ACC112 (cell line): ENCODE data around the gene RIPK4.

Experiments
- H2AFZ ChIP-seq: fragments of 200-600 bp; sonication (generic); one replicate; pipeline ENCODE4 v1.6.0; 2017; ENCODE audit warnings: antibody characterized with exemption, low read length; ENCODE audit not compliant: unreplicated experiment
- H3K27ac ChIP-seq: fragments of 200-600 bp; sonication (generic); 2 replicates; pipeline ENCODE4 v1.5.1; 2014; ENCODE audit warnings: low read depth, mild to moderate bottlenecking, antibody characterized with exemption, low read length, moderate library complexity
- H3K27me3 ChIP-seq: fragments of 200-600 bp; sonication (generic); 2 replicates; pipeline ENCODE4 v1.6.1; 2014; ENCODE audit warnings: mild to moderate bottlenecking, antibody characterized with exemption, low read length, moderate library complexity, mixed read lengths; ENCODE audit not compliant: insufficient read depth
- H3K36me3 ChIP-seq: fragments of 200-600 bp; sonication (generic); 2 replicates; pipeline ENCODE4 v1.6.1; 2016; ENCODE audit warnings: mild to moderate bottlenecking, antibody characterized with exemption, low read length, moderate library complexity, mixed read lengths; ENCODE audit not compliant: insufficient read depth
- H3K4me1 ChIP-seq: fragments of 200-600 bp; sonication (generic); one replicate; pipeline ENCODE4 v1.6.1; 2016; ENCODE audit warnings: low read length, mixed read lengths; ENCODE audit not compliant: insufficient read depth, unreplicated experiment, control insufficient read depth
- H3K4me3 ChIP-seq: fragments of 200-600 bp; sonication (generic); 2 replicates; pipeline ENCODE4 v1.5.1; 2014; ENCODE audit warnings: mild to moderate bottlenecking, low read depth, low read length
- H3K79me2 ChIP-seq: fragments of 200-600 bp; sonication (generic); one replicate; pipeline ENCODE4 v1.6.0; 2016; ENCODE audit warnings: low read length; ENCODE audit not compliant: control insufficient read depth, unreplicated experiment, insufficient read depth

The RIPK4 gene

DNA sequence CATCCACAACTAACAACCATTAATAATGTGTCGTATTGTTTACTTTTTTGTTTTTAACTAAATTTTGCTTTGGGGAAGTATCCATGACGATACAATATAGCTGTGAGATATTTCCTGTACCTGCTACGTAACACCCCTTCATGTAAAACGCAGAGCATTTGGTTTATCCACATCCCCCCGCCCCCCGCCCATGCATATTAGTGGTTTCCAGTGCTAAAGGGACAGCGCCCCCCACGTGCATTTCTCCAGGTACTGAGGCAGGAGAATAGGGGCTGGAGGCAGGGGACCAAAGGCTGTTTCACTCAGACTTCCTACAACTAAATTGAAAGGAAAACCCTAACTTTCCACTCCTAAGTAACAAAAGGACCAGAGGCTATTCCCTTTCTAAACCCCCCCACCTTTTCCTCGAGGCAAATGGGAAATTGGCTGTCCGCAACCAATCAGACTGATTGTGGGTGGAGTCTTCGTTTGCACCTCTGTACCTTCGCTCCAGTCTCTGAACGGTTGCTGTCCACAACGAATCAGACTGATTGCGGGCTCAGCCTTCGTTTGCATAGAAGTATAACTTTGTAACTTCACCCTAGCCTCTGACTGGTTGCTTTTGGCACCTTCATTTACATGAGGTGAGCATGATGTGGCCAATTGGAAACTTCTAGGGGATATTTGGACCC, 12.2 kb upstream of the RIPK4 start:
- Histone ChIP-seq H3K36me3 (no peaks in the 10 kb centered on the region), H2AFZ (no peak overlapping the region), H3K27me3 (no peaks in the 10 kb centered on the region; the same call in 1 of the 2 replicates), H3K27ac (no peak overlapping the region), H3K4me3 (no peak overlapping the region), H3K4me1 (no peaks in the 10 kb centered on the region), H3K79me2 (no peaks in the 10 kb centered on the region)

GRCh38 chr21:41777951-41778815, 11.3 kb upstream of the RIPK4 start:
- H3K27ac ChIP-seq, result no peak overlapping the region
- H3K79me2 ChIP-seq, result no peaks in the 10 kb centered on the region
- H2AFZ ChIP-seq, result peak overlapping the region; percentile 55
- H3K36me3 ChIP-seq, result no peaks in the 10 kb centered on the region
- no peaks in the 10 kb centered on the region; the same call in 1 of the 2 replicates for H3K27me3 ChIP-seq
- no peak overlapping the region for H3K4me3 ChIP-seq
- no peaks in the 10 kb centered on the region for H3K4me1 ChIP-seq

GRCh38 chr21:41776778-41777177, 9.9 kb upstream of the RIPK4 start:
- H3K27me3 ChIP-seq, result no peaks in the 10 kb centered on the region; the same call in 1 of the 2 replicates
- no peaks in the 10 kb centered on the region for H3K4me1 ChIP-seq
- H3K79me2 ChIP-seq, result no peaks in the 10 kb centered on the region
- H2AFZ ChIP-seq, result no peak overlapping the region
- H3K4me3 ChIP-seq, result no peak overlapping the region
- H3K27ac ChIP-seq, result no peak overlapping the region
- no peaks in the 10 kb centered on the region for H3K36me3 ChIP-seq

DNA sequence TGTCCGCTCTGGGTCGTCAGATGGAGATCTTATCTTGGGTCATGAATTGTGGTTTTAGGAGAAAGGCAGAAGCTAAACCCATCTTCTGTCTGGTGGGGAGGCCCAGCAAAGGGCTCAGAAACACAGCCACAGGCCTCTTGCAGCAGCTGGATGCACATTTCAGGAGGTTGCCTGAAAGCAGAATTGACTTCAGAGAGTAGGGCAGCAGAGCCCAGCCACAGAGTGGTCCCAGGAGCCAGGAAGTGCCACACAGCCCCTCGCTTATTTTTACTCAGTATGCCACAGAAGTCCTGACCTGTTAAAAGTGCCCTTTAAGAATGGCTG, 8.3 kb upstream of the RIPK4 start:
- no peak overlapping the region for H3K4me3 ChIP-seq
- H3K4me1 ChIP-seq, result no peaks in the 10 kb centered on the region
- no peak overlapping the region for H3K27ac ChIP-seq
- H3K27me3 ChIP-seq, result no peaks in the 10 kb centered on the region; the same call in 1 of the 2 replicates
- no peaks in the 10 kb centered on the region for H3K36me3 ChIP-seq
- no peak overlapping the region for H2AFZ ChIP-seq
- no peaks in the 10 kb centered on the region for H3K79me2 ChIP-seq

DNA sequence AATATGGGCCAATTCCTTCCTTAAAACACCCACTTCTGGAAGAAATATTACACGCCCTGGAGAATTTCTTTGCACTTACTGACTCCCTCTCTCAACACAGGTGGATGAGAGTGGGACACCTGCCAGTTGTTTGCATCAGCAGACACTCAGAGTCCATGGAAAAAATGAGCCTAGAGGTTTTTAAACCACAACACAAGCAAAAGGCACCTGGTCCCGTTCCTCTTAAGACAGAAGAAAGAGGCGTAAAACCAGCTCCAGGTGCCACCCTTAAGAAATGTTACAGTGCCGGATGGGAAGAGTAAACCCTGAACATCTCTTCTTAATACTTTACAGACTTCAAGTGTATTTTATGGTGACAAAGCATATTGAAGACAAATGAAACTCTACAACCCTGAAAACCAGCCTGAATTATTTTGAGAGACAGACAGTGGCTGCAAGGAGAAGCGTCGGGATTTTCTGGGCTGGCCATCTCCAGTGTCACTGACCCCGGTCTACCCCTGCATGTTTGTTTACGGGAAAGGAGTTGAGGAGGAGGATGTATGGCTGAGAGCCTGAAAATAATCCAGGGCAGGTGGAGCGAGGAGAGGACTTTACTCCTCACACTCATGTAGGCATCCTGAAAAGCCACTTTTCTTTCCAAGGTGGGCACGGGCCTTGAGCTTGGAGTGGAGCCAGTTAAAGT, 7.8 kb upstream of the RIPK4 start:
- Histone ChIP-seq H3K4me3 (no peak overlapping the region), H2AFZ (no peak overlapping the region), H3K36me3 (no peaks in the 10 kb centered on the region), H3K27ac (no peak overlapping the region), H3K27me3 (no peaks in the 10 kb centered on the region), H3K79me2 (no peaks in the 10 kb centered on the region), H3K4me1 (no peaks in the 10 kb centered on the region)

DNA sequence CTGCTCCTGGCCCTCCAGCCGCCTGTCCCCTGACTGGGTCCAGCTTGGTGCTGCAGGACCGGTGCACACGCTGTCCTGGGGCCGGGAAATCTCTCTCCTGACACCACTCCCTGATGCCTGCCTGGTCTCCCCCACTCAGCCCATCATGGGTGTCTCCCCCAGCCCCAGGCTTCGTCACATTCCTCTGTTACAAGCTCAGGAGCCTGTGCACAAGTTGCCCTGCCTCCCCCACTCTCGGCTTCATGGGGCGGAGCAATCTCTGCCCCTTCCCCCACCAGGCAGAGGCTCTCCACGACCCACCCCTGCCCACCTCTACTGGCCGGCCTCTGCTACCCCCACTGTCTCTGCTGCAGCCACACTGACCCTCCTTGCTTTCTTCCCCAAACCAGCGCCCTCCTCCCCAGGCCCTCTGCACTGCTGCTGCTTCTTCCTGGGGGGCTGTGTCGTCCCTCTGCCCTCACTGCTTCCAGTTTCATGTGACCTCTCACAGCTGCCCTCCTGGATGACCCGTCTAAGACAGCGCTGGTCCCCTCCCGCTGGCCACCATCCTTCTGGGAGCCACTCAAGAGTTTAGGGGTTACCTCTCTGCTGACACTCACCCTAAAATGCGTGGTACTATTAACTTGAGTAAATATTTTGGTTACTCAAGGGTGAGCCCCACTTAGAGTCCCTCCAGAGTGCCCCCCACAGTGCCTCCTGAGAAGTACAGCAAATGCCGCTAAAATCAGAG, 5.7 kb upstream of the RIPK4 start:
- Histone ChIP-seq H3K27me3 (peaks cover 3% of the 10 kb centered on the region), H3K36me3 (no peaks in the 10 kb centered on the region), H3K27ac (no peak overlapping the region), H3K79me2 (no peaks in the 10 kb centered on the region), H2AFZ (no peak overlapping the region), H3K4me1 (peaks cover 8% of the 10 kb centered on the region), H3K4me3 (no peak overlapping the region)

DNA sequence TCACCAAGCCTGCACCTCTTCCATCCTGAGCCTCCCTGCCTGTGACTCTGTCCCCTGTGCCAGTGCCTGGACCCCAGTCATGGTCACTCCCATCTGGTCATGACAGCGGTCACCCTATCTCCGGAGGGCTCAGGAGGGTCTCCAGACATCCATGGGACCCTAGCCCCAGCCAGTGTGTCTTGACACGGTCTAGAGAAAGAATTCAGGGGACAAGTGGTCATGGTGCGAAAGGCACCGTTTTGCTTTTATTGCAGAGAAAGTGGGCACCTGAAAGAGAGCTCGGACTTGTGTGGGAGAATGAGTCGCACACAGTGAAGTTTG, 4.7 kb upstream of the RIPK4 start:
- no peak overlapping the region for H3K4me3 ChIP-seq
- H2AFZ ChIP-seq, result no peak overlapping the region
- peaks cover 13% of the 10 kb centered on the region for H3K27me3 ChIP-seq
- no peaks in the 10 kb centered on the region for H3K79me2 ChIP-seq
- no peaks in the 10 kb centered on the region for H3K36me3 ChIP-seq
- peaks cover 13% of the 10 kb centered on the region for H3K4me1 ChIP-seq
- no peak overlapping the region for H3K27ac ChIP-seq

DNA sequence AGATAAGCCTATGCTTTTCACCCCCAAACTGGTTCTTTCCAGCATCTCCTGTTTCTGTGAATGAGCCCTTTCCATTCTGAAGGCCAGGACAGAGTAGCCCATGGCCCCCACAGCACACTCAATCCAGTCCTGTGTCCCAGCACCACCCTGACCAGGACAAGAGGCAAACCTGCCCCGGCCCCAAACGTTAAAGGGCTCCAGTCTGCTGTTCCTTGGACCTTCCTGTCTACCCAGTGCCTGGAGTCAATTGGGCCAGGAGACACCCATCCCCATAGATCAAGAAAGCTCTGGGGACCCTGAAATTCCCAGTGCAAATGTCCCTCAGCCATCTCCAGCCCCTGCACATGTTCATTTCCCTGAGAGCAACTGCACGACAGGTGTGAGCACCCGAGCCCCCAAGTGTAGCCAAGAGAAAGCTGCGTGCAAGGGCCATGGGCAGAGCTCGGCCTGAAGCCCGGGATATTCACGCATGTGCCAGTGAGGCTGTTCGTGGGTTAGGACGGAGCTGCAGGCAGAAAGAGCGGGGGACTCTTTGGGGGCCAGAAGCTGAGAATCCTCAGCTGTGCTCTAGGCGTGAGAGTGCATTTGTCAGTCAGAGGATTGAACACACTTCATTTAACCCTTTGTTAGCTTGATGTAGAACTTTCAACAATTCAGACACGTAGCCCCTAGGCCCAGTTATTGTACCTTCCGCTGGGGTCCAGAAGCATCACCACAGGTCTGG, 4.2 kb upstream of the RIPK4 start:
- Histone ChIP-seq H3K4me1 (peaks cover 13% of the 10 kb centered on the region), H3K27ac (no peak overlapping the region), H3K79me2 (no peaks in the 10 kb centered on the region), H3K36me3 (no peaks in the 10 kb centered on the region), H2AFZ (no peak overlapping the region), H3K27me3 (peaks cover 18% of the 10 kb centered on the region), H3K4me3 (no peak overlapping the region)

DNA sequence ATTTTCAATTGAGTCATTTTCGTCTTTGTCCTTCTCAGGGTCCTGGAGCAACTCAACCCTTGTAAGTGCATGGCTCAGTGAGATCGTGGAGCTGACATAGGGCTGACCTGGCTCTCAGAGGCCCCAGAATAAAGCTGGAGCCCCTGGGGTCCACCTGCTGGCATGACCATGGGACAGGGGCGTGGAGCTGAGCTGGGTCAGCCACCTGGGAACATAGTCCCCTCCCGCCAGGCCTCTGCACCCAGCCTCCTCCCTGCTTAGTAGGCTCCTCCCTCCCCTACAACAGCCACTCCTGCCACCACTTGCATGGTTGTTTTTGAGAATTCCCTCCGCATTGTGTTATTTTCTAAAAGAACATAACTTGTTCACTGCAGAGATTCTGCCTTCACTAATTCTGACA, 3.1 kb upstream of the RIPK4 start:
- no peaks in the 10 kb centered on the region for H3K36me3 ChIP-seq
- no peaks in the 10 kb centered on the region for H3K79me2 ChIP-seq
- H3K4me3 ChIP-seq, result no peak overlapping the region
- H2AFZ ChIP-seq, result no peak overlapping the region
- no peak overlapping the region for H3K27ac ChIP-seq
- H3K27me3 ChIP-seq, result peaks cover 27% of the 10 kb centered on the region
- peaks cover 13% of the 10 kb centered on the region for H3K4me1 ChIP-seq

DNA sequence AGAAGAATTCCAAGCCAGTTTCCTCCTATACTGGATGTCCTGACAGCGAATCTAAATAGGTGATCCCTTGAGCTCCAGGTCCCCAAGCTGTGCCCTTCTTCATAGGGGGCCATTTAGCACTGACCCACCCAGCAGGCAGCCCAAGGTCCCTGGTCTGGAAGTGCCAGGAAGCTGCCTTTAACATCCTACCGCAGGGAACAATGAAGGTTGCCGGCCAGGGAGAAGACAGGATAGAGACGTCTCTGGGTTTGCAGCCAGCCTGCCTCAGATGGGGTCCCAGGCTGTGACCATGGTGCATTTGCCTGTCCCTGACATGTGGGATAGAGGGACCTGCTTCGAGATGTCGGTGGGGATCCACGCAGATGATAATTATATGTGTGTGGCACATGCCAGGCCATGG, 2.7 kb upstream of the RIPK4 start:
- H3K4me1 ChIP-seq, result peaks cover 13% of the 10 kb centered on the region
- H3K27me3 ChIP-seq, result peaks cover 27% of the 10 kb centered on the region
- no peak overlapping the region for H3K27ac ChIP-seq
- H3K79me2 ChIP-seq, result no peaks in the 10 kb centered on the region
- H3K4me3 ChIP-seq, result no peak overlapping the region
- H2AFZ ChIP-seq, result no peak overlapping the region
- no peaks in the 10 kb centered on the region for H3K36me3 ChIP-seq
